Lung microvascular endothelial cell (primary cell): ENCODE measurements around the gene ARPC4. TPM values are rescaled to one million over a fixed set of nuclear protein-coding genes. Genes with fewer than 3 reads are reported as not detected.

Experiments
- DNase-seq, 2 donors: peaks; one replicate each; pipeline versions ENCODE4 v3.0.0 to v3.0.0-alpha.2; 2010; ENCODE audit warnings: low read depth in 2 of 2
- total RNA-seq: library from RNA; depleted of rRNA; stranded (reverse); fragments of >200 nt; gene quantifications from 2 replicates; pipeline ENCODE4 v1.2.1, GENCODE V29; 2014

Gene ARPC4
- total RNA-seq, 1 donor from 2014 or later, result 251 TPM

- DNase-seq, result no peak
These were observed 1.8 kb upstream of the ARPC4 start for GRCh38 chr3:9791127-9791526.

- DNase-seq, result no peak
These were observed 985 bp upstream of the ARPC4 start for GRCh38 chr3:9791790-9792404.

- DNase-seq, result peak; percentile 60 to 64
These were observed 389 bp downstream of the ARPC4 start for GRCh38 chr3:9793161-9793781.

GRCh38 chr3:9794400-9794799, 1.5 kb downstream of the ARPC4 start:
- DNase-seq, result no peak

GRCh38 chr3:9795207-9795606, 2.3 kb downstream of the ARPC4 start:
- DNase-seq, result no peak

- peak in 1 of 2 donors; percentile 21 for DNase-seq
These were observed 4.5 kb downstream of the ARPC4 start for GRCh38 chr3:9797196-9797945.

- peak in 1 of 2 donors; percentile 23 for DNase-seq
These were observed 7.6 kb downstream of the ARPC4 start for GRCh38 chr3:9800529-9800928.

GRCh38 chr3:9803494-9803893, 10.6 kb downstream of the ARPC4 start:
- DNase-seq, result no peak

GRCh38 chr3:9804996-9805395, 12.1 kb downstream of the ARPC4 start:
- DNase-seq, result no peak

- no peak for DNase-seq
These were observed 13.3 kb downstream of the ARPC4 start for GRCh38 chr3:9806137-9806536.

GRCh38 chr3:9806688-9807589, 14.1 kb downstream of the ARPC4 start:
- DNase-seq, result no peak

- no peak for DNase-seq
These were observed 15.1 kb downstream of the ARPC4 start for GRCh38 chr3:9807981-9808344.

GRCh38 chr3:9808345-9809037, 15.6 kb downstream of the ARPC4 start:
- peak; percentile 51 to 62 for DNase-seq

- no peak for DNase-seq
These were observed 16.3 kb downstream of the ARPC4 start for GRCh38 chr3:9809239-9809614.

- peak; percentile 59 to 60 for DNase-seq
These were observed 16.9 kb downstream of the ARPC4 start, which contains the start of gene TTLL3 for GRCh38 chr3:9809615-9810432. TTLL3 (plus strand) TSS chr3:9810262; CDS start chr3:9810662, 400 bp downstream.

GRCh38 chr3:9810433-9810770, 17.5 kb downstream of the ARPC4 start:
- peak in 1 of 2 donors; percentile 10 for DNase-seq

- DNase-seq, result no peak
These were observed 18.0 kb downstream of the ARPC4 start for GRCh38 chr3:9810846-9811245.

GRCh38 chr3:9812870-9813483, 20.1 kb downstream of the ARPC4 start:
- DNase-seq, result no peak

GRCh38 chr3:9815986-9816385, 23.1 kb downstream of the ARPC4 start:
- no peak for DNase-seq

- no peak for DNase-seq
These were observed 24.6 kb downstream of the ARPC4 start for GRCh38 chr3:9817436-9817835.
